GM13976 (cell line): ENCODE measurements around the gene TNP1.

ENCODE experiments used
- DNase-seq: peaks from one replicate; pipeline ENCODE4 v3.0.0; 2012; ENCODE audit warnings: low spot score
- in situ Hi-C: fragments of 300-500 bp; cut with MboI; formaldehyde crosslinking; loops from one replicate; pipeline ENCODE4 v1.12.0; 2022; ENCODE audit warnings: low sequenced_read_pairs, mixed read lengths, inconsistent platforms; ENCODE audit not compliant: unreplicated experiment
- TF ChIP-seq, protein P1 (sequence below): IDR thresholded peaks from 2 replicates; pipeline ENCODE4 v1.5.1; 2012; ENCODE audit warnings: borderline replicate concordance, mild to moderate bottlenecking; ENCODE audit not compliant: insufficient read depth; ENCODE audit errors: extremely low read depth, missing control alignments, control extremely low read depth

Gene TNP1

DNA sequence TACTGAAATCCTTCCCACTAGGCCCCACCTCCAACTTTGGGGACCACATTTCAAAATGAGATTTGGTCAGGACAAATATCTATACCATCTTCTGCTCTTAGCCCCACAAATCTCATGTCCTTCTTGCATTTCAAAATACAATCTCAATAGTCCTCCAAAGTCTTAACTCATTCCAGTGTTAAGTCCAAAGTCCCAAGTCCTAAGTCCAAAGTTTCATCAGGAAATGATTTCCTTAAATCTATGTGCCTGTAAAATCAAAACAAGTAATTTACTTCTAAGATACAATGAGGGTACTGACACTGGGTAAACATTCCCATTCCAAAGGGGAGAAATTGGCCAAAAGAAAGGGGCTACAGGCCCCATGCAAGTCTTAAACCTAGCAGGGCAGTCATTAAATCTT is 40.5 kb upstream of the TNP1 start:
- TF ChIP-seq, protein P1, sequence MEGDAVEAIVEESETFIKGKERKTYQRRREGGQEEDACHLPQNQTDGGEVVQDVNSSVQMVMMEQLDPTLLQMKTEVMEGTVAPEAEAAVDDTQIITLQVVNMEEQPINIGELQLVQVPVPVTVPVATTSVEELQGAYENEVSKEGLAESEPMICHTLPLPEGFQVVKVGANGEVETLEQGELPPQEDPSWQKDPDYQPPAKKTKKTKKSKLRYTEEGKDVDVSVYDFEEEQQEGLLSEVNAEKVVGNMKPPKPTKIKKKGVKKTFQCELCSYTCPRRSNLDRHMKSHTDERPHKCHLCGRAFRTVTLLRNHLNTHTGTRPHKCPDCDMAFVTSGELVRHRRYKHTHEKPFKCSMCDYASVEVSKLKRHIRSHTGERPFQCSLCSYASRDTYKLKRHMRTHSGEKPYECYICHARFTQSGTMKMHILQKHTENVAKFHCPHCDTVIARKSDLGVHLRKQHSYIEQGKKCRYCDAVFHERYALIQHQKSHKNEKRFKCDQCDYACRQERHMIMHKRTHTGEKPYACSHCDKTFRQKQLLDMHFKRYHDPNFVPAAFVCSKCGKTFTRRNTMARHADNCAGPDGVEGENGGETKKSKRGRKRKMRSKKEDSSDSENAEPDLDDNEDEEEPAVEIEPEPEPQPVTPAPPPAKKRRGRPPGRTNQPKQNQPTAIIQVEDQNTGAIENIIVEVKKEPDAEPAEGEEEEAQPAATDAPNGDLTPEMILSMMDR, result no peak
- DNase-seq, result no peak
- in situ Hi-C loops, result no loop called here

DNA sequence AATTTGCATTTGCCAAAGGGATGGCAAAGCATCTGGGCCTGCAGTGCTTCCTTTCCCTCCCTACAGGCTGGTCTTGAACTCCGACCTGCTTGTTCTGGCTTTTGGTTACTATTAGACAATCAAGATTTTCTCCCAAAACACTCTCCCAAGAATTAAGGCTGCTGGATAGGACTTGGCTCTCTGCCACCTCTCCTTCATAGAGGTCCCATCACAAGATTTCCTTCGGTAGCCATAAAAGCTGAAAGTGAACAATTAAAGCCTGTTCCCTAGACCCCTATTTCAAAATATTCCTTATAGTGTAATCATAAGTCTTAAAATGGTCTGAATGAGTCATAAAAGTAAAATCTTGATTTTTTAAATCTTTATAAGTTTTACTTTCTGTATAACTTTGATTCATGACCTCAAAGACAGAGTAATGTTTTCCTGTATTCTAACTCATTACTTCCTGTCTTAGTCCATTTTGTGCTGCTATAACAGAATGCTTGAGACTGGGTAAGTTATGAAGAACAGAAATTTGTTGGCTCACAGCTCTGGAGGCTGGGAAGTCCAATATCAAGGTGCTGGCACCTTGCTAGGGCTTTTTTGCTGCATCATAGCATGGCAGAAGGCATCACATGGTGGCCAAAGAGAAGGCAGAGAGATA is 37.8 kb upstream of the TNP1 start:
- DNase-seq, result no peak
- in situ Hi-C loops, result no loop called here
- TF ChIP-seq, protein P1, result no peak

DNA sequence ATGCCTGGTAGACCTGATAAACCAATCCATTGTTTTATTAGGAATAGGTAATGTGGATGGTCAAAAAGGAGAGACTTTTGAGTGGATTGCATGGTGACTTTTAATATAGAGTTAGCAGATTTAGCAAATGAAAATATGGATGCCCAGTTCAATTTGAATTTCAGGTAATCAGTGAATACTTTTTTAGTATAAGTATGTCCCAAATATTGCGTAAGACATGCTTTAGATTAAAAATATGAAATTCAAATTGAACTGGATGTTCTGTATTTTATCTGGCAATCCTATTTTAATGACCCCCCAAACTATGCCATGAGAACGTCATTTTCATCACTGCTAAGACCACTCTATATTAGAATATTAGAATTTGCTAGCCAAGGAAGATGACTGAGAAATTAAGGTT is 30.3 kb upstream of the TNP1 start:
- in situ Hi-C loops, result no loop called here
- TF ChIP-seq, protein P1, result no peak
- DNase-seq, result no peak

DNA sequence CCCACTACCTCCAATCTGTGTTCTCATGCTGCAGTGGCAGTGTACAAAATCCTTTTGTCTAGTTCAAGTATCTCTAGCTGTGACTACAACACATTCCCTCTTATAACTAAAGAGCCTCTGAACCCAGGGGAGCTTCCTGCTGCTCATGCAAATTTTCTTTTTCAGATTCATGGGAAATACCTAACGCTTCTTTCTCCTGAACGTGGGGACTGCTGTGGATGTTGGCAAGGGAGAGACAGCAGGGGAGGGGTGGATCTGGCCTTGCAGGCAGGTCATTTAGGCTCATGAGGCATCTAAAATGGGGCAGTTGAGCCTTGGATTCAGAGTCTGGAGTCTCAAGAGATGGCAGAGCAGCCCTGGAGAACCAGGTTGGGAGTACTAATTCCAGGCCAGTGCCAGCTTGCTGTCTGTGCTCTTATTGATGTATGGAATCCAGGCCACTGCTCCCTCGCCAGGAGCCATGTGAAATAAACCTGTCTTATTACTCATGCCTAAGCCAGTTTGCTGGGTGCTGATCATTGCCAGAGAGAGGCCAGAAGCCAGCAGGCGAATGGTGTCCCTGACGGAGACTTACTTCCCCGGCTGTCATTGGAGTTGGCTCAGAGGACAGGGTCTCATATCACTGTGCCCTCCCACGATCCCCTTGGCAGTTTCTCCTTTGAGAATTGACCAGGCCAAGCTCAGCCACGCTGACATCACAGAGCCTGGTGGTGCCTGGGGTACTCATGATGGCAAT is 29.2 kb upstream of the TNP1 start:
- TF ChIP-seq, protein P1, result no peak
- in situ Hi-C loops, result no loop called here
- no peak for DNase-seq

DNA sequence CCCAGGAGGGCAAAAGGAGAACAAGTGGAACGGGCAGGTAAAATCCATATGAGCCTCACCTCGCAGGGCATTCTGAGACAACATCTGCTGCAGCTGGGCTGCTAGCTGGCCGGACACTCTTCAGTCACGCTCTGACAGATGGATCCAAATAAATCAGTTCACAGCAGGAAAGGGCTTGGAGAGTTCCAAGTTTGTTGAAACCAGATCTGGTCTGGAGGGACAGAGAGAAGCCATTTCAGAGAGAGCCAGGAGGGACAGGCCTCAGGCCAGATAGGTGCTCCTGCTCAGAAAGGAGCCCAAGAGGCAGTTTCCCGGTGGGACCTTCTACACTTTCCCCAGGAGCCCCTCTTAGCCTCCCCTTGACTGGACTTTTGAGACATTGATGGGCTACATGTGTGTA is 28.2 kb upstream of the TNP1 start:
- TF ChIP-seq, protein P1, result no peak
- no peak for DNase-seq
- in situ Hi-C loops, result no loop called here

DNA sequence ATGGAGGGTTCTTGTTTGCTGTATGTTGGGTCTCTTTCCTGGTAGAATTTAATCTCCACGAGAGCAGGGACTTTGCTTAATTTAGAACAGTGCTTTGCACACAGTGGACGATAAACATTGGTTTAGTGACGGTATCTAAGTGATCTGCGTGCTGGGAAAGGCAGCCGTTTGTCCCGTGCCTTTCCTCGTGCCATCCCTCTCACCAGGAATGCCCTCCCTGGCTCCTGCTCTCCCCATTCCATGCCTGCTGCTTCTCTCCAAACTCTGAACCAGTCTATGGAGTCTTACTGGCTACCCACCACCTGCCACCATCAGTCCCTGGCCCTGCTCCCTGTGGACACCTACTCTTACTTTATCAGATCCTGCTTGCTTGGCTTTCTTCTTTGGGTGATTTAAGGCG is 27.3 kb upstream of the TNP1 start:
- DNase-seq, result no peak
- in situ Hi-C loops, result no loop called here
- TF ChIP-seq, protein P1, result no peak
